MM.1S (cell line): Measurements from ENCODE around the gene TES.

Experiments used
- DNase-seq: peaks from one replicate; pipeline ENCODE4 v3.0.0-alpha.2; 2015
- H2AFZ ChIP-seq: fragments of 300-600 bp; sonication (generic); 2 replicates; pipeline ENCODE4 v1.6.0; 2016; ENCODE audit warnings: antibody characterized with exemption, low read length
- H3F3A ChIP-seq: fragments of 300-600 bp; sonication (generic); 2 replicates; pipeline ENCODE4 v1.6.1; 2016; ENCODE audit warnings: mild to moderate bottlenecking, antibody characterized with exemption, low read length, moderate library complexity, mixed read lengths; ENCODE audit not compliant: insufficient read depth
- H3K27ac ChIP-seq: fragments of 300-600 bp; sonication (generic); 2 replicates; pipeline ENCODE4 v1.5.1; 2016; ENCODE audit warnings: mild to moderate bottlenecking, low read length
- H3K27me3 ChIP-seq: fragments of 300-600 bp; sonication (generic); replicated peaks from 2 replicates; pipeline ENCODE4 v1.6.0; 2016; ENCODE audit warnings: low read length; ENCODE audit not compliant: insufficient read depth
- H3K36me3 ChIP-seq: fragments of 300-600 bp; sonication (generic); replicated peaks from 2 replicates; pipeline ENCODE4 v1.6.1; 2016; ENCODE audit warnings: mild to moderate bottlenecking, low read length, mixed read lengths; ENCODE audit not compliant: insufficient read depth
- H3K4me1 ChIP-seq: fragments of 300-600 bp; sonication (generic); 2 replicates; pipeline ENCODE4 v1.6.1; 2016; ENCODE audit warnings: low read length, mixed read lengths
- H3K4me2 ChIP-seq: fragments of 300-600 bp; sonication (generic); 2 replicates; pipeline ENCODE4 v1.6.0; 2016; ENCODE audit warnings: low read depth, low read length
- H3K4me3 ChIP-seq: fragments of 300-600 bp; sonication (generic); 2 replicates; pipeline ENCODE4 v1.5.1; 2016; ENCODE audit warnings: low read length, mixed read lengths
- H3K79me2 ChIP-seq: fragments of 300-600 bp; sonication (generic); 2 replicates; pipeline ENCODE4 v1.6.1; 2016; ENCODE audit warnings: mixed run types, low read length, mixed read lengths
- H3K9ac ChIP-seq: fragments of 300-600 bp; sonication (generic); 2 replicates; pipeline ENCODE4 v1.6.1; 2016; ENCODE audit warnings: low read length, mixed read lengths
- H3K9me2 ChIP-seq: fragments of 300-600 bp; sonication (generic); replicated peaks from 2 replicates; pipeline ENCODE4 v1.6.1; 2016; ENCODE audit warnings: mild to moderate bottlenecking, low read length, mixed read lengths; ENCODE audit not compliant: insufficient read depth
- H3K9me3 ChIP-seq: fragments of 300-600 bp; sonication (generic); replicated peaks from 2 replicates; pipeline ENCODE4 v1.6.1; 2016; ENCODE audit warnings: mild to moderate bottlenecking, low read length, mixed read lengths; ENCODE audit not compliant: insufficient read depth
- H4K20me1 ChIP-seq: fragments of 300-600 bp; sonication (generic); 2 replicates; pipeline ENCODE4 v1.6.1; 2016; ENCODE audit warnings: mild to moderate bottlenecking, low read length, moderate library complexity, mixed read lengths; ENCODE audit not compliant: insufficient read depth
- CTCF ChIP-seq: fragments of 300-600 bp; sonication (generic); IDR thresholded peaks from 2 replicates; pipeline ENCODE4 v1.5.1; 2016; ENCODE audit warnings: antibody characterized with exemption, low read length, mixed read lengths
- EZH2 ChIP-seq: fragments of 300-600 bp; sonication (generic); optimal IDR thresholded peaks from 2 replicates; pipeline ENCODE3; 2017; ENCODE audit warnings: low read depth, mild to moderate bottlenecking, antibody characterized with exemption, low read length, mixed read lengths
- EZH2phosphoT487 ChIP-seq: fragments of 300-600 bp; sonication (generic); IDR thresholded peaks from 2 replicates; pipeline ENCODE4 v1.6.1; 2018; ENCODE audit warnings: antibody characterized with exemption, low read length

The TES gene

GRCh38 chr7:116259871-116260440 is 49.6 kb downstream of the TES start:
- DNase-seq: no peak
- Histone ChIP-seq H3K9ac (no peak overlapping the region), H2AFZ (no peak overlapping the region), H3K4me2 (no peak overlapping the region), H3K36me3 (0 out of 2 replicates have a peak, but pooled peaks cover 3% of the 10 kb centered on the region), H3K4me1 (no peaks in the 10 kb centered on the region), H3K79me2 (no peaks in the 10 kb centered on the region), H3F3A (no peaks in the 10 kb centered on the region), H3K9me3 (no peaks in the 10 kb centered on the region), H3K27me3 (no peaks in the 10 kb centered on the region), H4K20me1 (no peaks in the 10 kb centered on the region), H3K9me2 (no peaks in the 10 kb centered on the region), H3K4me3 (no peak overlapping the region), H3K27ac (no peak overlapping the region)
- no peak for TF ChIP-seq EZH2phosphoT487
- no peak for TF ChIP-seq EZH2
- no peak for TF ChIP-seq CTCF

- no peaks in the 10 kb centered on the region for H3K4me1 ChIP-seq
- H3F3A ChIP-seq: no peaks in the 10 kb centered on the region
- no peak overlapping the region for H3K4me2 ChIP-seq
- no peaks in the 10 kb centered on the region for H3K9me3 ChIP-seq
- H3K9me2 ChIP-seq: no peaks in the 10 kb centered on the region
- DNase-seq: no peak
- H3K27ac ChIP-seq: no peak overlapping the region
- H3K36me3 ChIP-seq: 0 out of 2 replicates have a peak, but pooled peaks cover 3% of the 10 kb centered on the region
- no peaks in the 10 kb centered on the region for H3K79me2 ChIP-seq
- TF ChIP-seq EZH2 (no peak), CTCF (no peak), EZH2phosphoT487 (no peak)
- H3K9ac ChIP-seq: no peak overlapping the region
- H3K4me3 ChIP-seq: no peak overlapping the region
- H3K27me3 ChIP-seq: no peaks in the 10 kb centered on the region
- no peak overlapping the region for H2AFZ ChIP-seq
- no peaks in the 10 kb centered on the region for H4K20me1 ChIP-seq
These were observed 51.6 kb downstream of the TES start for GRCh38 chr7:116261904-116262303.

- no peak for TF ChIP-seq EZH2
- TF ChIP-seq CTCF: no peak
- no peak for TF ChIP-seq EZH2phosphoT487
- no peak overlapping the region for H2AFZ ChIP-seq
These were observed 55.5 kb downstream of the TES start for GRCh38 chr7:116265881-116266280.

More at GRCh38 chr7:116265881-116266280, 55.5 kb downstream of the TES start:
- Histone ChIP-seq H3K9me3 (no peaks in the 10 kb centered on the region), H3K4me2 (no peak overlapping the region), H3K27ac (no peak overlapping the region), H3K27me3 (no peaks in the 10 kb centered on the region), H3K79me2 (no peaks in the 10 kb centered on the region), H3K36me3 (no peaks in the 10 kb centered on the region), H4K20me1 (no peaks in the 10 kb centered on the region), H3F3A (no peaks in the 10 kb centered on the region), H3K9me2 (no peaks in the 10 kb centered on the region), H3K4me1 (no peaks in the 10 kb centered on the region), H3K9ac (no peak overlapping the region), H3K4me3 (no peak overlapping the region)
- DNase-seq: no peak
